Activated CD8-positive, alpha-beta T cell treated with anti-CD3 and anti-CD28 coated beads, Interleukin-2, amount 10 ng/mL, durations not matched to agents 7 days and 5 days (primary cell): ENCODE results near the gene DNASE2B. TPM values are rescaled to one million over a fixed set of nuclear protein-coding genes. Genes with fewer than 3 reads are reported as not detected.

Experiments
- ATAC-seq: fragments of 150-1000 bp; cut with Tn5 transposase; one replicate; pipeline ENCODE4 v1.10.0; 2021; ENCODE audit warnings: moderate library complexity
- CTCF ChIA-PET: fragments of 350-600 bp; sonication (Branson Sonifier 250); formaldehyde crosslinking; loops from one replicate; lab custom pipeline; 2021; ENCODE audit warnings: antibody characterized with exemption; lab: Charles Lee
- POLR2A ChIA-PET: fragments of 350-600 bp; sonication (Branson Sonifier 250); formaldehyde crosslinking; loops from one replicate; lab custom pipeline; 2021; ENCODE audit warnings: antibody characterized with exemption; lab: Charles Lee
- DNase-seq: peaks from one replicate; pipeline ENCODE4 v3.0.0-alpha.2; 2020
- H3K27ac Mint-ChIP-seq: one replicate; pipeline ENCODE4 v1.8.0; 2021; ENCODE audit warnings: mild to moderate bottlenecking, mixed read lengths
- H3K27me3 Mint-ChIP-seq: one replicate; pipeline ENCODE4 v1.8.0; 2021; ENCODE audit warnings: low read depth, mixed read lengths
- H3K36me3 Mint-ChIP-seq: one replicate; pipeline ENCODE4 v1.8.0; 2021; ENCODE audit warnings: low read depth, mixed read lengths
- H3K4me1 Mint-ChIP-seq: one replicate; pipeline ENCODE4 v1.8.0; 2021; ENCODE audit warnings: low read depth, mixed read lengths
- H3K4me3 Mint-ChIP-seq: one replicate; pipeline ENCODE4 v1.8.0; 2021; ENCODE audit warnings: mild to moderate bottlenecking, mixed read lengths
- H3K9me3 Mint-ChIP-seq: one replicate; pipeline ENCODE4 v1.8.0; 2022; ENCODE audit warnings: mixed read lengths; ENCODE audit not compliant: insufficient read depth
- total RNA-seq, 2 experiments: library from RNA; stranded (reverse); gene quantifications; one replicate each; pipeline ENCODE4 v1.2.3, GENCODE V29; 2021

DNASE2B gene
- total RNA-seq = not detected

DNA sequence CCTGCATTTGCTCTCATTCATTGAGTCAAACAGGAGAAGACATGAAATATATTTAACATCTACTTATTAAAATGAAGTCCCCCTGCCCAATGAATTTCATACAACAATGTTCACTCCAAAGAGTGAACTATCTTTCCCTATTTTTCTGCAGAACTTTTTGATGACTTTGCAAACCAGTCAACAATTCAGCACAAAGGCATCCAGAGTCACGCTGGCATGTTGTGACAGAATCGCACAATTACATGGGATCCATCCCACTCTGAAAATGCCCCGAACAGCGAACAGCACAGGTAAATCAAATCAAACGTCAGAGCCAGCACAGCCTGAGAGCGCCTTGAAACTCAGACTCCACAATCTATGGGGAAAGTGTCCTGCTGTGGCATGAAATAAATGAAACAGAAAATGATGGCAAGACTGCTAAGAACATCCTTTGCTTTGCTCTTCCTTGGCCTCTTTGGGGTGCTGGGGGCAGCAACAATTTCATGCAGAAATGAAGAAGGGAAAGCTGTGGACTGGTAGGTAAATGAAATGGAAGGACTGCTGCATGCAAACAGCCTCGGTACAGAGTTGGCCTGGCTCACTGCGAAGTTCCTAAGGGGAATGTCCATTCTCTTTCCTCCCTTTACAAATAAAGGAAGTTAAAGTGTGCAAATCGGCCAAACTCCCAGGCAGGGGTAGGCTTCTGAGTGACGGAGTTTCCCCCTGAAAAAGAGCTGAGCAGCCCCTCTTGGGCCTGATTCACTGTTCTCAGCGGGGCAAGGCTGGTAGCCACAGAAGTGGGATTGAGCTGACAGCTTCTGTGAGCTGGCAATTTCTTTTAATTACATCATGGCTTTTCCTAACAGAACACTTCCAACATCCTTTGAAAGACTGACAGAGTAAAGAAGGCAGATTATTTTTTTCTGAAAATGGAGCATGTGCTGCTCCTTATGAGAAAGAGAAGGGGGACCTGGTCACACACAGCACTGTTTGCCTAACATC lies at the start of gene DNASE2B:
Gene DNASE2B (plus strand): TSS at position 310 of the 981 bp plus-strand sequence. CDS start 81 bp downstream, at position 391.
- Mint-ChIP-seq H3K27ac (no peak within 1 kb of the TSS), H3K27me3 (no peaks in the 10 kb centered on the region), H3K4me1 (no peaks in the 10 kb centered on the region), H3K4me3 (no peak within 1 kb of the TSS), H3K9me3 (no peaks in the 10 kb centered on the region), H3K36me3 (no peaks in the 10 kb centered on the region)
- ATAC-seq (no peak), DNase-seq (no peak)
- CTCF ChIA-PET = no interaction called here
- POLR2A ChIA-PET = interaction anchor here (0.6 kb wide), 1 partner anchor 1351 kb away, joined by 3 read pairs; no protein-coding TSS in a partner anchor

GRCh38 chr1:84348759-84349158 lies 49.5 kb upstream of the DNASE2B start:
- H3K4me3 Mint-ChIP-seq = no peak overlapping the region
- no peaks in the 10 kb centered on the region for H3K36me3 Mint-ChIP-seq
- no peak for DNase-seq
- no peak overlapping the region for H3K27ac Mint-ChIP-seq
- ChIA-PET CTCF (no interaction called here), POLR2A (no interaction called here)
- H3K4me1 Mint-ChIP-seq = no peaks in the 10 kb centered on the region
- H3K9me3 Mint-ChIP-seq = no peaks in the 10 kb centered on the region
- no peak for ATAC-seq
- no peaks in the 10 kb centered on the region for H3K27me3 Mint-ChIP-seq

- Mint-ChIP-seq H3K27me3 (no peaks in the 10 kb centered on the region), H3K27ac (no peak overlapping the region), H3K9me3 (no peaks in the 10 kb centered on the region), H3K4me3 (no peak overlapping the region), H3K4me1 (no peaks in the 10 kb centered on the region), H3K36me3 (no peaks in the 10 kb centered on the region)
- ATAC-seq (no peak), DNase-seq (no peak)
- ChIA-PET POLR2A (no interaction called here), CTCF (no interaction called here)
Observed at GRCh38 chr1:84350104-84350503, 48.2 kb upstream of the DNASE2B start.

- ChIA-PET POLR2A (no interaction called here), CTCF (no interaction called here)
- no peak overlapping the region for H3K4me3 Mint-ChIP-seq
- no peak for DNase-seq
- no peaks in the 10 kb centered on the region for H3K9me3 Mint-ChIP-seq
- ATAC-seq = no peak
- no peaks in the 10 kb centered on the region for H3K27me3 Mint-ChIP-seq
- H3K27ac Mint-ChIP-seq = no peak overlapping the region
- H3K4me1 Mint-ChIP-seq = no peaks in the 10 kb centered on the region
- H3K36me3 Mint-ChIP-seq = no peaks in the 10 kb centered on the region
Observed at GRCh38 chr1:84350550-84350949, 47.7 kb upstream of the DNASE2B start.

- ATAC-seq = no peak
- Mint-ChIP-seq H3K9me3 (no peaks in the 10 kb centered on the region), H3K27me3 (no peaks in the 10 kb centered on the region), H3K27ac (no peak overlapping the region), H3K4me3 (no peak overlapping the region), H3K36me3 (no peaks in the 10 kb centered on the region), H3K4me1 (no peaks in the 10 kb centered on the region)
- POLR2A ChIA-PET = no interaction called here
- DNase-seq = no peak
- CTCF ChIA-PET = no interaction called here
Observed at GRCh38 chr1:84352298-84353106, 45.8 kb upstream of the DNASE2B start.

DNA sequence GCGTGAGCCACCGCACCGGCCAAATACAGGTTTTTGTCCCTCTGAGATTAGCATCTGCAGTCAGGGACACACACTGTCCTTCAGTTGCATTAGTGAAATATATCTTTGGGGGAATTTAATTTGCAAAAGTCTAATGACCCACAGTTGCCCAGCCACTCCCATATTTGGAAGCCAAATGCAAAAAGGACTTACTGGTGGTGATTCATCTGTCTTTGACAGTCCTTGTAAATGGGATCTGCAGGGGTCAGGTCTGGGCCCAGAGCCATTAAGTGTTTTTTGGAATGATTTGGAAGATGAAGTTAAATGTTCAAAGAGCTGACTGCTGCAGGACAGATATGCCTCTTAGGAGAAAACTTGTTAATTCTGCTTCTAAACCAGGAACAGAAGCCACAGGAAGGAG lies 44.6 kb upstream of the DNASE2B start:
- Mint-ChIP-seq H3K9me3 (no peaks in the 10 kb centered on the region), H3K36me3 (no peaks in the 10 kb centered on the region), H3K27ac (no peak overlapping the region), H3K4me3 (no peak overlapping the region), H3K27me3 (no peaks in the 10 kb centered on the region), H3K4me1 (no peaks in the 10 kb centered on the region)
- CTCF ChIA-PET = no interaction called here
- DNase-seq (no peak), ATAC-seq (no peak)
- POLR2A ChIA-PET = no interaction called here

- no peaks in the 10 kb centered on the region for H3K9me3 Mint-ChIP-seq
Observed at GRCh38 chr1:84355556-84355955, 42.7 kb upstream of the DNASE2B start.

DNA sequence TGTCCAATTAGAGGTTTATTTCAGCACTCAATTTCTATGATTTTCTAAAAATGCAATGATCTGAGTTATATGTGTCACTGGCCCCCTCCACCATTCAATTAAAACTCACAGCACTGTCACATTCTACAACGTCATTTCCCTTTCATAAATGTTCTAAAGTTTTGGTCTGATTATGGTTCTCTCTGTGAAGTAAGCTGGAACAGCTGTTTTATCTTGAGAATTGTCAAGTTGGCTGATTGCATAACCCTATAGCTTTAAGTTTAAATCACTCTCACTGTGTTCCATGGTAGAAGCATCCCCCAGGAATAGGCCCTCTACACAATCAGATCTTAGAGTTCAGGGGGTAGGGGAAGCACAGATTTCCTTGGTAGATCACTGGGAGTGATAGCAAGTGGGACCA lies 41.4 kb upstream of the DNASE2B start:
- POLR2A ChIA-PET = no interaction called here
- no peak overlapping the region for H3K27ac Mint-ChIP-seq

More at GRCh38 chr1:84355556-84355955, 42.7 kb upstream of the DNASE2B start:
- Mint-ChIP-seq H3K27ac (no peak overlapping the region), H3K27me3 (no peaks in the 10 kb centered on the region), H3K36me3 (no peaks in the 10 kb centered on the region), H3K4me3 (no peak overlapping the region), H3K4me1 (no peaks in the 10 kb centered on the region)
- DNase-seq (no peak), ATAC-seq (no peak)
- CTCF ChIA-PET = no interaction called here
- POLR2A ChIA-PET = no interaction called here

GRCh38 chr1:84358695-84359094 lies 39.6 kb upstream of the DNASE2B start:
- DNase-seq = no peak
- POLR2A ChIA-PET = no interaction called here
- ATAC-seq = no peak
- H3K4me1 Mint-ChIP-seq = no peaks in the 10 kb centered on the region
- H3K27ac Mint-ChIP-seq = no peak overlapping the region
- H3K36me3 Mint-ChIP-seq = no peaks in the 10 kb centered on the region
- H3K4me3 Mint-ChIP-seq = no peak overlapping the region
- H3K9me3 Mint-ChIP-seq = no peaks in the 10 kb centered on the region
- no peaks in the 10 kb centered on the region for H3K27me3 Mint-ChIP-seq
- CTCF ChIA-PET = no interaction called here

More for the DNA sequence above, 41.4 kb upstream of the DNASE2B start:
- CTCF ChIA-PET = no interaction called here
- DNase-seq = no peak
- H3K36me3 Mint-ChIP-seq = no peaks in the 10 kb centered on the region
- ATAC-seq = no peak
- H3K9me3 Mint-ChIP-seq = no peaks in the 10 kb centered on the region
- no peak overlapping the region for H3K4me3 Mint-ChIP-seq
- H3K27me3 Mint-ChIP-seq = no peaks in the 10 kb centered on the region
- no peaks in the 10 kb centered on the region for H3K4me1 Mint-ChIP-seq

DNA sequence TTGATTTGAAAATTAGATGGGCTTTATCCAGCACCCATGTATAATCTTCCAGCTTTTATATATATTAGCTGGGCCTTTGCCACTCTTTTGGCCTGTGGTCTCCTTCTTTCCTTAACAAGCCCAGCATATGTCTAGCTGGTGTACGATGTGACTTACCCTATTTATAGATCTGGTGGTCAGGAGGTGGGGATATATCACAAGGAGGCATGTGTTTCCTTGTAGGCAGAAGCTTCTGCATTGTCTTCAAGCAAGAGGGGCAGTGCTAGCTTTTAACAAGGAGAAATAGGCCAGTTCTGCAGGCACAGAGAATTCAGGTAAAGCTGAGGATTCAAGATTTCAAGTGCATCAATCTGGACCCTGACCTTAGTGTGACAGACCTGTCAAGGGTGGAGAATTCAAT lies 38.0 kb upstream of the DNASE2B start:
- Mint-ChIP-seq H3K36me3 (no peaks in the 10 kb centered on the region), H3K9me3 (no peaks in the 10 kb centered on the region), H3K4me1 (no peaks in the 10 kb centered on the region), H3K4me3 (no peak overlapping the region), H3K27ac (no peak overlapping the region), H3K27me3 (no peaks in the 10 kb centered on the region)
- POLR2A ChIA-PET = interaction anchor here (0.6 kb wide), 1 partner anchor 74 kb away, joined by 3 read pairs; no protein-coding TSS in a partner anchor
- DNase-seq (no peak), ATAC-seq (no peak)
- CTCF ChIA-PET = no interaction called here

DNA sequence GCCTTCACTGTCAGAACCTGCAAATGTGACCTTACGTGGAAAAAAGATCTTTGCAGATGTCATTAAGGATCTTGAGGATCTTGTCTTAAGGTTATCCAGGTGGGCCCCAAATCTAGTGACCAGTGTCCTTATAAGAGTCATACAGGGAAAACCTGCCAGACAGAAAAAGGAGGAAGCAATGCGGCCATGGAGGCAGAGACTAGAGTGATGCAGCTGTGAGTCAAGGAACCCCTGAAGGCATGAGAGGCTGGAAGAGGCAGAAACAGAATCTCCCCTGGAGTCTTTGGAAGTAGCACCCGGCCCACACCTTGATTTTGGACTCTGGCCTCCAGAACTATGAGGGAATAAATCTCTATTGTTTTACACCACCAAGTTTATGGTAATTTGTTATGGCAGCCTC lies 36.5 kb upstream of the DNASE2B start:
- ATAC-seq (no peak), DNase-seq (no peak)
- Mint-ChIP-seq H3K27ac (no peak overlapping the region), H3K27me3 (no peaks in the 10 kb centered on the region), H3K36me3 (no peaks in the 10 kb centered on the region), H3K4me3 (no peak overlapping the region), H3K9me3 (no peaks in the 10 kb centered on the region), H3K4me1 (peaks cover 5% of the 10 kb centered on the region)
- POLR2A ChIA-PET = no interaction called here
- CTCF ChIA-PET = no interaction called here

GRCh38 chr1:84363019-84363418 lies 35.3 kb upstream of the DNASE2B start:
- no peaks in the 10 kb centered on the region for H3K27me3 Mint-ChIP-seq
- ChIA-PET CTCF (interaction anchor here (0.7 kb wide), 1 partner anchor 547 kb away, joined by 3 read pairs; no protein-coding TSS in a partner anchor), POLR2A (no interaction called here)
- peaks cover 5% of the 10 kb centered on the region for H3K4me1 Mint-ChIP-seq
- no peak for DNase-seq
- H3K27ac Mint-ChIP-seq = no peak overlapping the region
- no peak overlapping the region for H3K4me3 Mint-ChIP-seq
- no peaks in the 10 kb centered on the region for H3K9me3 Mint-ChIP-seq
- no peak for ATAC-seq
- H3K36me3 Mint-ChIP-seq = no peaks in the 10 kb centered on the region
